ENCODE measurements around the gene TMEM164. TPM values are rescaled to one million over a fixed set of nuclear protein-coding genes. Genes with fewer than 3 reads are reported as not detected.
"Not testable (repeated sequence)": the region's sequence is repeated elsewhere in the genome, so short reads cannot be mapped to it uniquely, and the experiment has no call there.

TMEM164 gene
- total RNA-seq, 1 donor from 2014 or later = 17.2 TPM

- DNase-seq = no peak
Observed at GRCh38 chrX:110133735-110134370, 130.9 kb downstream of the TMEM164 start.

- DNase-seq = peak; percentile 3
Observed at GRCh38 chrX:110135618-110136017, 132.7 kb downstream of the TMEM164 start.

- DNase-seq = no peak
Observed at GRCh38 chrX:110136136-110136535, 133.2 kb downstream of the TMEM164 start.

- DNase-seq = no peak
Observed at GRCh38 chrX:110138557-110138956, 135.6 kb downstream of the TMEM164 start.

GRCh38 chrX:110139172-110139571 lies 136.3 kb downstream of the TMEM164 start:
- no peak for DNase-seq

- no peak for DNase-seq
Observed at GRCh38 chrX:110142096-110142495, 139.2 kb downstream of the TMEM164 start.

GRCh38 chrX:110143454-110144210 lies 140.7 kb downstream of the TMEM164 start:
- no peak for DNase-seq

GRCh38 chrX:110145311-110145710 lies 142.4 kb downstream of the TMEM164 start:
- DNase-seq = no peak

GRCh38 chrX:110145854-110146253 lies 142.9 kb downstream of the TMEM164 start:
- DNase-seq = peak; percentile 51

- DNase-seq = peak; percentile 58
Observed at GRCh38 chrX:110146521-110146920, 143.6 kb downstream of the TMEM164 start.

GRCh38 chrX:110153244-110153643 lies 150.3 kb downstream of the TMEM164 start:
- DNase-seq = no peak

- DNase-seq = no peak
Observed at GRCh38 chrX:110153896-110154295, 151.0 kb downstream of the TMEM164 start.

- DNase-seq = not testable (repeated sequence)
Observed at GRCh38 chrX:110154328-110154727, 151.4 kb downstream of the TMEM164 start.

- no peak for DNase-seq
Observed at GRCh38 chrX:110155759-110156158, 152.8 kb downstream of the TMEM164 start.

- DNase-seq = peak; percentile 34
Observed at GRCh38 chrX:110156167-110156754, 153.3 kb downstream of the TMEM164 start.

- no peak for DNase-seq
Observed at GRCh38 chrX:110157444-110157843, 154.5 kb downstream of the TMEM164 start.

GRCh38 chrX:110159235-110159634 lies 156.3 kb downstream of the TMEM164 start:
- no peak for DNase-seq

GRCh38 chrX:110159865-110160264 lies 157.0 kb downstream of the TMEM164 start:
- no peak for DNase-seq

GRCh38 chrX:110161361-110161686 lies 158.4 kb downstream of the TMEM164 start:
- DNase-seq = no peak

- no peak for DNase-seq
Observed at GRCh38 chrX:110162131-110162530, 159.2 kb downstream of the TMEM164 start.

- DNase-seq = no peak
Observed at GRCh38 chrX:110162867-110163266, 160.0 kb downstream of the TMEM164 start.

- DNase-seq = peak; percentile 4
Observed at GRCh38 chrX:110163488-110163887, 160.6 kb downstream of the TMEM164 start.

GRCh38 chrX:110167952-110168451 lies 165.1 kb downstream of the TMEM164 start:
- DNase-seq = peak; percentile 45

- DNase-seq = no peak
Observed at GRCh38 chrX:110168585-110168984, 165.7 kb downstream of the TMEM164 start.

Data from dermis blood vessel endothelial cell (primary cell).